ENCODE data around the gene ZBTB4.

- TF ChIP-seq CTCF (IDR thresholded peaks at IDR 0.05; ENCODE audit: insufficient read depth, low read length) (no peak), POLR2AphosphoS5 (IDR thresholded peaks at IDR 0.05; ENCODE audit: low read depth) (no peak), GABPA (IDR thresholded peaks at IDR 0.05; ENCODE audit: low read depth) (no peak), REST (IDR thresholded peaks at IDR 0.05; ENCODE audit: insufficient replicate concordance, low read depth) (no peak)
Observed at GRCh38 chr17:7501729-7502128, 22.3 kb upstream of the ZBTB4 start.

All from HL-60 (cell line).